Measurements from ENCODE around the gene PRKCA.
A peak's percentile ranks its signal among the peaks of the same experiment; 100 is the strongest.

Gene PRKCA

DNA sequence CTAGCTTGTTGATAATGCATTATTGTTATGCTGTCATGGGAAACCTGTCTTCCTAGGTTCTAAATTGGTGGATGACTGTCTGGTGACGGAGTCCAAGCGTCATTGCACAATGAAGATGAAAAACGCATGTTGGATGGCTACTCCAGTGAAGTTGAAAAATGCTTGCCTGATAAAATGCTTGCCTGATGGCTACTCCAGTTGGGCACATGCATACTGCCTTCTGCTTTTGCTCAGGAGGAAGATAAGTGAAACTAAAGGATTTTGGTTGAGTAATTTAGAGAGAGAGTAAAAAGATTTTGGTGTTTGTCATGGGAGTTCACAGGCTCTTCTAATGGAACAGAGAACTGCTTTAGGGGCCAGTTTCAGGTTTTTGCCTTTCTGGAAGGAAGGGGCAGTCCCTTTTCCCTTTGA is 118.6 kb downstream of the PRKCA start:
- no peak for DNase-seq

DNA sequence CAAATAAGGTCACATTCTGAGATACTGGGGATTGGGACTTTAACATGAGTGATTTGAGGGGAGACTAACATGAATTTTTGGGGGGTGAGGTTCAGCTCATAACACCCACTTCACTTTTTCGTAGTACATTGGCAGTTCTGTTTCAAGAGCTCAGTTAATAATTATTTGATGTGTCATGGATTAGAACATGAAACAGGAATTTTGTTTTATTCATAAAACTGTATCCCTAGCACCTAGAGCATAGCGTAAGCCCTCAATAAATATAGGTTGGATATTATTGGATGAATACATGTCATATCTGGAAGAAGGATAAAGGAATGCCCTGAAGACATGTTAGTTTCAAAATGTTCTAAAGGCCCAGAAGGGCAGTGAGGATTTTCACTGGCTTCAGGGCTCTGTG is 119.8 kb downstream of the PRKCA start:
- no peak for DNase-seq

GRCh38 chr17:66423056-66423955 is 120.9 kb downstream of the PRKCA start:
- no peak for DNase-seq

- no peak for DNase-seq
Measured at GRCh38 chr17:66425756-66426396, 123.5 kb downstream of the PRKCA start.

GRCh38 chr17:66426397-66427033 is 124.1 kb downstream of the PRKCA start:
- peak; percentile 15 to 31 for DNase-seq

GRCh38 chr17:66427134-66427533 is 124.7 kb downstream of the PRKCA start:
- no peak for DNase-seq

- no peak for DNase-seq
Measured at GRCh38 chr17:66429680-66430079, 127.3 kb downstream of the PRKCA start.

DNA sequence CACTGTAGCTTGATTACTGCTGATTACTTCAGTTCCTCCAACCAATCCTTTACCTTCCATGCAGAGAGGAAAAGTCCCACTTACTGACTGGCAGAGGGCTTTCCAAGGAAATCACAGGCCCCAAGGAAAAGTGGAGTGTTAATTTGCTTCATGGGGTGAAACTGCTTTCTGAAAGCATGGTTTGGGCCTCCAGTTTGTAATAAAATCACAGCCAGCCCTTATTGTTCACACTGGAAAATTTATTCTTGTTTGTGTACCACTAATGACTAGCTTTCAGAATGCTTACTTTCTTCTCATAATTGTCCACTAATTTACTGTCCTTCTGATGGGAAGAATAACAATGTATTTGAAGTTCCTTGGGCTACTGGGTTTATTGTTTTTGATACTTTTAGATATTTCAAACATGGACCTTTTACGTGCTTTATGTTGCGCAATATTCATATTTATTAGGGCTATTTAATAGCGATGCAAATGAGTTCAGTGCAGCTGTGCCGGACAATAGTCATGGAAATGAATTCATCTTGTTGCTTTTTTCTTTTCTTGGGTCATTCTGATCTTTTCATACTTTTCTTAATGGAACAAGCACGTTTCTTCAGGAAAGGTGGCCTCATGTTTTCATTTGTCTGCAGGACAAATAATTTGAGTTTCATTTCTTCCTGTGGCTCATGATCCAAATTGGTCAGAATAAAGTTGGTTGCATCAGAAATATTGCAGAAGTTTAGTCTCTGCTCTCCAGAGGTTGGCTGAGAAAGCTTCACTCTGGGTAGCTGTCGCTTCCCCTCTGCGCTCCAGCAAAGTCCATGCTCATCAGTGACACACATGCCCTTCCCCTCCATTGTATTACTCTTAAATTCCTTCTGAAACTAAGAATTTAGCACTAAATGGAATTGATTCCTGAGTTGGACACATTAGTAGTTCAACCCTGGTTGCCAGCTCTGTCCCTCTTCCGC is 128.7 kb downstream of the PRKCA start:
- no peak for DNase-seq

DNA sequence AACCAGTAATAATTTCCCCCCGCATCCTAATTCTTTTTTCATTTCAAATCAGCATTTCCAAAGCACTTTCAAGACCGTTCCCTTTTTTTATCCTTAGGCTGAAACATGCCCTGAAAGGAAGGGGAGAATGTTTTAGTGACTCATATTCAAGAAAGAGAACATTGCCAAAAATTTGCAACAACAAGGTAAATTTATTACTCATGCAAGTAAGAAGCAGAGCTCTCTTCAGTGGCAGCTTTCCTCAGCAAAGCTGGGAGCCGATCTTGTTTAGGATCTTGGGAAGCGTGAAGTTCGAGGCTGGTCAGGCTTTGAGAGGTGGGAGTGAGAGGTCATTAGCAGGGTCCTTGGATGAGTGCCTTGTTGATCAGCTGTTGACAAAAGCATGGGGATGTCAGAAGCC is 129.5 kb downstream of the PRKCA start:
- no peak for DNase-seq

GRCh38 chr17:66432411-66432957 is 130.1 kb downstream of the PRKCA start:
- no peak for DNase-seq

DNA sequence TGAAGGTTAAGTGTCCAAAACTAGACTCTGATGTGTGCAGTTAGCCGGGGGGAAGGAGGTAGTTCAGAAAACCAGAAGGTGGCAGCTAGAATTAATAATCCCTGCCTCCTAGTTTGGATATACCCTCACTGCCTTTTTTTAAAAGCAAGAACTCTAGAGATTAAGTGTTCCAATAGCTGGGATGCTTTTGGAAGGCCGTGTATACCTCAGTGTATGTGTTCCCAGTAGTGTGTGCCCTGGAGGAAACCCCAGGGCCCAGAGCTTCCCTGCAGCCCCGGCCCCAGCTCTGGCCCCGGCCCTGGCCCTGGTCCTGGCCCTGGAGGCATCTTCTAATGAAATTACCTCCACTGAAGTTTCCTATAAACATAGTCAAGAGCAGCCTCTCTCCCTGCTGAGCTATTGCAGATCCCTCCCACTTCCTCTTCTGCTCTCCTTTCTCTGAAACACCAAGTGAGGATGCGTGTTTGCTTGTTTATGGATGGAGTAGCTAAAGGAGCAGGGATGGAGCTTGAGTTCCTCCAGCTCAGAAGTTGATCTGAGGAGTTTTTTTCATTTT is 130.7 kb downstream of the PRKCA start:
- DNase-seq: no peak

- no peak for DNase-seq
Measured at GRCh38 chr17:66435182-66435581, 132.8 kb downstream of the PRKCA start.

DNA sequence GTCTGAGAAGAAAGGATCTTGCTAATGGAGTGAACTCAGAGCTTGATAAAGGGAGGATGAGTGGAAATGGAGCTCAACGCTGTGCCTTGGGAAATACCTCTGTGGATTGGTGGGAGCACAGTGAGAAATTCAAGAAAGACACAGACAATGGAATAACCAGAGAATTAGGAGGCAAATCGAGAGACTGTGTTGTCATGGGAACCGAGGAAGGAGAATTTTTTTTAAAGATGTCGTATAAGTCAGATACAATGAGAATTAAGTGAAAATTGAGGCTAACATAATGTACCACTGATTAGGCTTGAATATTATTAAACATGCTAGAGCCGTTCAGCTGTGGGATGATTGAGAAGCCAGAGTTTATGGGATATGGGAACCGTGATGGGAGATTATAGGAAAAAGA is 134.2 kb downstream of the PRKCA start:
- no peak for DNase-seq

DNA sequence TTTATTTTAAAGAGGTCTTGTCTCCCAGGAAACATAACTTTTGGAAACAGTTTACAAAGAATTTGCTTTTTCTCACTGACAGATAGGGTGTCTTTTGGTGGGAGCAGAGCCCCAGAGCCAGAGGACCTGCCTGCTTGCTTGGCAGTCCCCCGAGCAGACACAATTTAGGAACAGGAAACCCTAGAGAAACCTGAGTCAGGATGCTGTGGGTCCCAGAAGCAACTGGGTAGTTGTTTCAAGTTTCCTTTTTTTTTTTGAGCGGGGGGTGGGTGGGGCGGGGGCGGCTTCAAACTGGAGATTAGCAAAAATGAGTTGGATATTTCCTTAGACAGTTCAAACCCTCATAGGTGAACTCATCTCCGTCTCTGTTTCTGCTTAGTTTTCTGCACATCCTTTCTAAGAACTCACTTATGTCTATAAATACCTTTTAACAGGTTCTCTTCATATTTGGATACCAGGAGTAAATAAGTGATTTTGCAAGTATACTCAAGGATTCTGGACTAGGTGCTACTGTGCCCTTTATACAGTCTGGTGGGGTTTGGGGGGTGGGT is 135.1 kb downstream of the PRKCA start:
- DNase-seq: no peak

DNA sequence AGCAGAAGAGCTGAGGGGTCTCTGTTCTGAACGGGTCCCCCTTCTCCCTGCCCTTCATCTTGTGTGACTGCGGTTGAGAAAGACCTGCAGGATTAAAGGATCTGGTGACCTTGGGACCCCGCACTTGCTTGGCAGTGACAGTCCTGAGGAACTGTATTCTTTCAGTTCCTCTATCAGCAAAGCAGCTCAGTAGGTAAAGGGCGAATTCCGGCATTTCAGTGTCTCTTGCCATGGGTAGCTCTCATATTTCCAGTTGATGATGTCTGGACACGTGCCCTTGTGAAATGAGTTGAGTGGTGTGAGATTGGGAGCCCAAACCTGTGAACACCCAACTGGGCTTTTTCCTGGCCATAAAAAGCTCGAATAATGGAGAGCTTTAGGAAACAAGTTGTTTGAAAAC is 135.7 kb downstream of the PRKCA start:
- DNase-seq: no peak

GRCh38 chr17:66441101-66441661 is 138.8 kb downstream of the PRKCA start:
- no peak for DNase-seq

DNA sequence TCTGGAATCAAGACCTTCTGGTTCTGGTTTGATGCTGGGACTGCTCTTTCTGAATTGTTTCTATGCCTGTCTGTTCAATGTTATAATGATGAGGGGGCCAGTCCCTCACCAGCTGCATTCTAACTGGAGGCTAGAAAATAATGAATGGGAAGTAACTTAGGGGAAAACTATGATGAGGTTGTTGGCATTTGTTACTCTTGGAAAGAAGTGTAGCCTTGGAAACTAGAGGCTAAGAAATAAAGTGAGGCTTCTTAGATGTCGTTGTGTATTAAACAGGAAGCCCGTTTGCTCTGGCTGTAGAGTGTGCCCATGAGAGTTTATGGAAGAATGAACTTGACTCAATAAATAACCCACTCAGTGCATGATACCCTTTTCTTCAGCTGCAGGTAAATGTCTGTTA is 140.8 kb downstream of the PRKCA start:
- DNase-seq: no peak

GRCh38 chr17:66443606-66444005 is 141.2 kb downstream of the PRKCA start:
- no peak for DNase-seq

DNA sequence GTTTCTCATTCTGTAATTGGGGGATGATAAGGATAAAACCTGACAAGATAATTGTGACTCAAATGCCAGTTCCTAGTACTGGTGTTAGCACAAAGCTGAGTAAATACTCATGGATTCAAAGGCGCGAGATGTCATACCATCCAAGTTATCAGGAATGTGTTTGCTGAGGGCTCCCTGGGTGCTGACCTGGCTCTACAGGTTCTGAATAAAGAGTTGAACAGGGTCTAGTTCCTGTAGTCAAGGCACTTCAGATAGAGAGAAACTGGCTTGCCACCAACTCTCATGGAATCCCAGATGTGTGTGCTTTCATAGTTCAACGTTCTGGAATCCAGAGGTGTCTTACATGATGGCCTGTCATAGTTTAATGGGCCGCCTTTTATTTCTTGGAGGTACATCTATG is 141.6 kb downstream of the PRKCA start:
- DNase-seq: no peak

GRCh38 chr17:66445229-66445628 is 142.8 kb downstream of the PRKCA start:
- DNase-seq: no peak

GRCh38 chr17:66446419-66446818 is 144.0 kb downstream of the PRKCA start:
- DNase-seq: no peak
